ENCODE results near the gene OARD1. TPM values are rescaled to one million over a fixed set of nuclear protein-coding genes. Genes with fewer than 3 reads are reported as not detected.

OARD1 gene
- total RNA-seq, 1 experiment from 2014 or later = 33.7 TPM

DNA sequence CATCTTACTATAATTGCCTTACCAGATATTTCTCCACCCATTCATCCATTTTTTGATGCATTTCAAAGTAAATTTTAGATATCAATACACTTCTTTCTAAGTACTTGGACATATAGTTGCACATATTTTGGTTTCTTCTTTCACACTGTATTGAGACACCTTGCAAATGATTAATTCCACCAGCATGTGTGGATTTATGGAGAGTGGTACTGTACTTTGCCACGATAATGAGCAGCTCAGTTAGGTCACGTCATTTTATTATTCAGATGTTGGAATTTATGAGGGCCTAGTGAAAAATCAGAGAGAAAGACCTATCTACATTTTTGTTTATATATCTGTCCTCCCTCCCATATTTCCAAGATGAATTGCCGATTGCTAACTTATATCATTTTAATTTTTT lies 5.9 kb upstream of the OARD1 start:
- no peaks in the 10 kb centered on the region for H3K9me3 Mint-ChIP-seq
- DNase-seq (ENCODE audit: low spot score) (no peak), ATAC-seq (no peak)
- CTCF ChIA-PET = no interaction called here
- H3K27ac Mint-ChIP-seq = no peak overlapping the region
- peaks cover 28% of the 10 kb centered on the region for H3K4me1 Mint-ChIP-seq
- POLR2A ChIA-PET = no interaction called here
- TF ChIP-seq JAZF1 (CRISPR knock-in tag; IDR thresholded peaks at IDR 0.05) (no peak), PRRX2 (CRISPR knock-in tag; IDR thresholded peaks at IDR 0.05) (no peak), SMAD4 (CRISPR knock-in tag; IDR thresholded peaks at IDR 0.05) (no peak), HMGA2 (CRISPR knock-in tag; IDR thresholded peaks at IDR 0.05) (no peak), ZNF138 (CRISPR knock-in tag; conservative IDR thresholded peaks at IDR 0.05) (no peak), TEAD4 (CRISPR knock-in tag; IDR thresholded peaks at IDR 0.05) (no peak), ZNF232 (CRISPR knock-in tag; IDR thresholded peaks at IDR 0.05) (no peak), FOXP1 (CRISPR knock-in tag; IDR thresholded peaks at IDR 0.05; ENCODE audit: borderline replicate concordance) (no peak), CREB1 (CRISPR knock-in tag; IDR thresholded peaks at IDR 0.05) (no peak), GRHL2 (CRISPR knock-in tag; IDR thresholded peaks at IDR 0.05; ENCODE audit: insufficient replicate concordance, severe bottlenecking) (no peak), NFE2L1 (CRISPR knock-in tag; IDR thresholded peaks at IDR 0.05) (no peak)
- TF ChIP-seq, protein P1, sequence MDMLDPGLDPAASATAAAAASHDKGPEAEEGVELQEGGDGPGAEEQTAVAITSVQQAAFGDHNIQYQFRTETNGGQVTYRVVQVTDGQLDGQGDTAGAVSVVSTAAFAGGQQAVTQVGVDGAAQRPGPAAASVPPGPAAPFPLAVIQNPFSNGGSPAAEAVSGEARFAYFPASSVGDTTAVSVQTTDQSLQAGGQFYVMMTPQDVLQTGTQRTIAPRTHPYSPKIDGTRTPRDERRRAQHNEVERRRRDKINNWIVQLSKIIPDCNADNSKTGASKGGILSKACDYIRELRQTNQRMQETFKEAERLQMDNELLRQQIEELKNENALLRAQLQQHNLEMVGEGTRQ (CRISPR knock-in tag; IDR thresholded peaks at IDR 0.05) = no peak
- TF ChIP-seq, protein P2, sequence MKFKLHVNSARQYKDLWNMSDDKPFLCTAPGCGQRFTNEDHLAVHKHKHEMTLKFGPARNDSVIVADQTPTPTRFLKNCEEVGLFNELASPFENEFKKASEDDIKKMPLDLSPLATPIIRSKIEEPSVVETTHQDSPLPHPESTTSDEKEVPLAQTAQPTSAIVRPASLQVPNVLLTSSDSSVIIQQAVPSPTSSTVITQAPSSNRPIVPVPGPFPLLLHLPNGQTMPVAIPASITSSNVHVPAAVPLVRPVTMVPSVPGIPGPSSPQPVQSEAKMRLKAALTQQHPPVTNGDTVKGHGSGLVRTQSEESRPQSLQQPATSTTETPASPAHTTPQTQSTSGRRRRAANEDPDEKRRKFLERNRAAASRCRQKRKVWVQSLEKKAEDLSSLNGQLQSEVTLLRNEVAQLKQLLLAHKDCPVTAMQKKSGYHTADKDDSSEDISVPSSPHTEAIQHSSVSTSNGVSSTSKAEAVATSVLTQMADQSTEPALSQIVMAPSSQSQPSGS (CRISPR knock-in tag; IDR thresholded peaks at IDR 0.05; ENCODE audit: borderline replicate concordance, low read depth) = no peak
- TF ChIP-seq, protein P3, sequence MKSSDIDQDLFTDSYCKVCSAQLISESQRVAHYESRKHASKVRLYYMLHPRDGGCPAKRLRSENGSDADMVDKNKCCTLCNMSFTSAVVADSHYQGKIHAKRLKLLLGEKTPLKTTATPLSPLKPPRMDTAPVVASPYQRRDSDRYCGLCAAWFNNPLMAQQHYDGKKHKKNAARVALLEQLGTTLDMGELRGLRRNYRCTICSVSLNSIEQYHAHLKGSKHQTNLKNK (CRISPR knock-in tag; IDR thresholded peaks at IDR 0.05) = no peak
- TF ChIP-seq, protein P4, sequence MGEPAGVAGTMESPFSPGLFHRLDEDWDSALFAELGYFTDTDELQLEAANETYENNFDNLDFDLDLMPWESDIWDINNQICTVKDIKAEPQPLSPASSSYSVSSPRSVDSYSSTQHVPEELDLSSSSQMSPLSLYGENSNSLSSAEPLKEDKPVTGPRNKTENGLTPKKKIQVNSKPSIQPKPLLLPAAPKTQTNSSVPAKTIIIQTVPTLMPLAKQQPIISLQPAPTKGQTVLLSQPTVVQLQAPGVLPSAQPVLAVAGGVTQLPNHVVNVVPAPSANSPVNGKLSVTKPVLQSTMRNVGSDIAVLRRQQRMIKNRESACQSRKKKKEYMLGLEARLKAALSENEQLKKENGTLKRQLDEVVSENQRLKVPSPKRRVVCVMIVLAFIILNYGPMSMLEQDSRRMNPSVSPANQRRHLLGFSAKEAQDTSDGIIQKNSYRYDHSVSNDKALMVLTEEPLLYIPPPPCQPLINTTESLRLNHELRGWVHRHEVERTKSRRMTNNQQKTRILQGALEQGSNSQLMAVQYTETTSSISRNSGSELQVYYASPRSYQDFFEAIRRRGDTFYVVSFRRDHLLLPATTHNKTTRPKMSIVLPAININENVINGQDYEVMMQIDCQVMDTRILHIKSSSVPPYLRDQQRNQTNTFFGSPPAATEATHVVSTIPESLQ (CRISPR knock-in tag; IDR thresholded peaks at IDR 0.05) = no peak
- no peaks in the 10 kb centered on the region for H3K27me3 Mint-ChIP-seq (ENCODE audit: low read depth)
- no peak overlapping the region for H3K4me3 Mint-ChIP-seq
- H3K36me3 Mint-ChIP-seq = peaks cover 43% of the 10 kb centered on the region

DNA sequence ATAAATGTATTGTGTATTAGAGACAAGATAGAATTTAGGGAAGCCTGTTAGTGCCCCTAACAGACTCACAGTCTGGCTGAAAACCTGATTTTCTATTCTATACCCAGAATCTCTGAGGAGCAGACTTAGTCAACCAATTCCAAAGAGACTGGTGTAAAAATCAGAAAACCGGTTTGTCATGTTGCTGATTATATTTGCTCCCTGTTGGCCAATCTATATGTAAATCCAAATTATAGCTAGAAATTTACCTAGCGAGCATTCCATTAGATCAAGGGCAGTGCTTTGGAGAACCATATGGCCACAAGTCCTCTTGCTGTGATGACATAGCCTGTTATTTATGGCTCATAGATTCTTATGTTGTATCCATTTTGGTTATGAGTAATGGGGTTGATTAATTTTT lies 5.4 kb upstream of the OARD1 start:
- Mint-ChIP-seq H3K4me1 (peaks cover 28% of the 10 kb centered on the region), H3K27me3 (ENCODE audit: low read depth) (no peaks in the 10 kb centered on the region), H3K4me3 (no peak overlapping the region), H3K36me3 (peaks cover 38% of the 10 kb centered on the region), H3K9me3 (no peaks in the 10 kb centered on the region), H3K27ac (no peak overlapping the region)
- POLR2A ChIA-PET = no interaction called here
- ATAC-seq (no peak), DNase-seq (ENCODE audit: low spot score) (no peak)
- CTCF ChIA-PET = no interaction called here
- TF ChIP-seq, protein P5, sequence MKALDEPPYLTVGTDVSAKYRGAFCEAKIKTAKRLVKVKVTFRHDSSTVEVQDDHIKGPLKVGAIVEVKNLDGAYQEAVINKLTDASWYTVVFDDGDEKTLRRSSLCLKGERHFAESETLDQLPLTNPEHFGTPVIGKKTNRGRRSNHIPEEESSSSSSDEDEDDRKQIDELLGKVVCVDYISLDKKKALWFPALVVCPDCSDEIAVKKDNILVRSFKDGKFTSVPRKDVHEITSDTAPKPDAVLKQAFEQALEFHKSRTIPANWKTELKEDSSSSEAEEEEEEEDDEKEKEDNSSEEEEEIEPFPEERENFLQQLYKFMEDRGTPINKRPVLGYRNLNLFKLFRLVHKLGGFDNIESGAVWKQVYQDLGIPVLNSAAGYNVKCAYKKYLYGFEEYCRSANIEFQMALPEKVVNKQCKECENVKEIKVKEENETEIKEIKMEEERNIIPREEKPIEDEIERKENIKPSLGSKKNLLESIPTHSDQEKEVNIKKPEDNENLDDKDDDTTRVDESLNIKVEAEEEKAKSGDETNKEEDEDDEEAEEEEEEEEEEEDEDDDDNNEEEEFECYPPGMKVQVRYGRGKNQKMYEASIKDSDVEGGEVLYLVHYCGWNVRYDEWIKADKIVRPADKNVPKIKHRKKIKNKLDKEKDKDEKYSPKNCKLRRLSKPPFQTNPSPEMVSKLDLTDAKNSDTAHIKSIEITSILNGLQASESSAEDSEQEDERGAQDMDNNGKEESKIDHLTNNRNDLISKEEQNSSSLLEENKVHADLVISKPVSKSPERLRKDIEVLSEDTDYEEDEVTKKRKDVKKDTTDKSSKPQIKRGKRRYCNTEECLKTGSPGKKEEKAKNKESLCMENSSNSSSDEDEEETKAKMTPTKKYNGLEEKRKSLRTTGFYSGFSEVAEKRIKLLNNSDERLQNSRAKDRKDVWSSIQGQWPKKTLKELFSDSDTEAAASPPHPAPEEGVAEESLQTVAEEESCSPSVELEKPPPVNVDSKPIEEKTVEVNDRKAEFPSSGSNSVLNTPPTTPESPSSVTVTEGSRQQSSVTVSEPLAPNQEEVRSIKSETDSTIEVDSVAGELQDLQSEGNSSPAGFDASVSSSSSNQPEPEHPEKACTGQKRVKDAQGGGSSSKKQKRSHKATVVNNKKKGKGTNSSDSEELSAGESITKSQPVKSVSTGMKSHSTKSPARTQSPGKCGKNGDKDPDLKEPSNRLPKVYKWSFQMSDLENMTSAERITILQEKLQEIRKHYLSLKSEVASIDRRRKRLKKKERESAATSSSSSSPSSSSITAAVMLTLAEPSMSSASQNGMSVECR (CRISPR knock-in tag; IDR thresholded peaks at IDR 0.05; ENCODE audit: borderline replicate concordance) = no peak
- no peak for TF ChIP-seq NFATC4 (CRISPR knock-in tag; IDR thresholded peaks at IDR 0.05)
- TF ChIP-seq, protein P6, sequence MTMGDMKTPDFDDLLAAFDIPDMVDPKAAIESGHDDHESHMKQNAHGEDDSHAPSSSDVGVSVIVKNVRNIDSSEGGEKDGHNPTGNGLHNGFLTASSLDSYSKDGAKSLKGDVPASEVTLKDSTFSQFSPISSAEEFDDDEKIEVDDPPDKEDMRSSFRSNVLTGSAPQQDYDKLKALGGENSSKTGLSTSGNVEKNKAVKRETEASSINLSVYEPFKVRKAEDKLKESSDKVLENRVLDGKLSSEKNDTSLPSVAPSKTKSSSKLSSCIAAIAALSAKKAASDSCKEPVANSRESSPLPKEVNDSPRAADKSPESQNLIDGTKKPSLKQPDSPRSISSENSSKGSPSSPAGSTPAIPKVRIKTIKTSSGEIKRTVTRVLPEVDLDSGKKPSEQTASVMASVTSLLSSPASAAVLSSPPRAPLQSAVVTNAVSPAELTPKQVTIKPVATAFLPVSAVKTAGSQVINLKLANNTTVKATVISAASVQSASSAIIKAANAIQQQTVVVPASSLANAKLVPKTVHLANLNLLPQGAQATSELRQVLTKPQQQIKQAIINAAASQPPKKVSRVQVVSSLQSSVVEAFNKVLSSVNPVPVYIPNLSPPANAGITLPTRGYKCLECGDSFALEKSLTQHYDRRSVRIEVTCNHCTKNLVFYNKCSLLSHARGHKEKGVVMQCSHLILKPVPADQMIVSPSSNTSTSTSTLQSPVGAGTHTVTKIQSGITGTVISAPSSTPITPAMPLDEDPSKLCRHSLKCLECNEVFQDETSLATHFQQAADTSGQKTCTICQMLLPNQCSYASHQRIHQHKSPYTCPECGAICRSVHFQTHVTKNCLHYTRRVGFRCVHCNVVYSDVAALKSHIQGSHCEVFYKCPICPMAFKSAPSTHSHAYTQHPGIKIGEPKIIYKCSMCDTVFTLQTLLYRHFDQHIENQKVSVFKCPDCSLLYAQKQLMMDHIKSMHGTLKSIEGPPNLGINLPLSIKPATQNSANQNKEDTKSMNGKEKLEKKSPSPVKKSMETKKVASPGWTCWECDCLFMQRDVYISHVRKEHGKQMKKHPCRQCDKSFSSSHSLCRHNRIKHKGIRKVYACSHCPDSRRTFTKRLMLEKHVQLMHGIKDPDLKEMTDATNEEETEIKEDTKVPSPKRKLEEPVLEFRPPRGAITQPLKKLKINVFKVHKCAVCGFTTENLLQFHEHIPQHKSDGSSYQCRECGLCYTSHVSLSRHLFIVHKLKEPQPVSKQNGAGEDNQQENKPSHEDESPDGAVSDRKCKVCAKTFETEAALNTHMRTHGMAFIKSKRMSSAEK (CRISPR knock-in tag; IDR thresholded peaks at IDR 0.05; ENCODE audit: borderline replicate concordance) = no peak
- TF ChIP-seq TCF7 (CRISPR knock-in tag; IDR thresholded peaks at IDR 0.05; ENCODE audit: low read depth) = no peak
- no peak for TF ChIP-seq MYBL2 (CRISPR knock-in tag; IDR thresholded peaks at IDR 0.05)
- TF ChIP-seq, protein P7, sequence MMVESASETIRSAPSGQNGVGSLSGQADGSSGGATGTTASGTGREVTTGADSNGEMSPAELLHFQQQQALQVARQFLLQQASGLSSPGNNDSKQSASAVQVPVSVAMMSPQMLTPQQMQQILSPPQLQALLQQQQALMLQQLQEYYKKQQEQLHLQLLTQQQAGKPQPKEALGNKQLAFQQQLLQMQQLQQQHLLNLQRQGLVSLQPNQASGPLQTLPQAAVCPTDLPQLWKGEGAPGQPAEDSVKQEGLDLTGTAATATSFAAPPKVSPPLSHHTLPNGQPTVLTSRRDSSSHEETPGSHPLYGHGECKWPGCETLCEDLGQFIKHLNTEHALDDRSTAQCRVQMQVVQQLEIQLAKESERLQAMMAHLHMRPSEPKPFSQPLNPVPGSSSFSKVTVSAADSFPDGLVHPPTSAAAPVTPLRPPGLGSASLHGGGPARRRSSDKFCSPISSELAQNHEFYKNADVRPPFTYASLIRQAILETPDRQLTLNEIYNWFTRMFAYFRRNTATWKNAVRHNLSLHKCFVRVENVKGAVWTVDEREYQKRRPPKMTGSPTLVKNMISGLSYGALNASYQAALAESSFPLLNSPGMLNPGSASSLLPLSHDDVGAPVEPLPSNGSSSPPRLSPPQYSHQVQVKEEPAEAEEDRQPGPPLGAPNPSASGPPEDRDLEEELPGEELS (CRISPR knock-in tag; IDR thresholded peaks at IDR 0.05) = no peak

All from WTC11 (cell line).